GM15510 (cell line): ENCODE measurements around the gene CDO1.

Experiments used
- POLR2A ChIP-seq: IDR thresholded peaks from 3 replicates; pipeline ENCODE4 v1.6.1; 2011; ENCODE audit warnings: borderline replicate concordance; ENCODE audit not compliant: insufficient read length; ENCODE audit errors: extremely low read depth

CDO1 gene

GRCh38 chr5:115812372-115812771, 4.1 kb downstream of the CDO1 start:
- no peak for TF ChIP-seq POLR2A

- TF ChIP-seq POLR2A: no peak
Measured at GRCh38 chr5:115811406-115811805, 5.1 kb downstream of the CDO1 start.

- no peak for TF ChIP-seq POLR2A
Measured at GRCh38 chr5:115810761-115811160, 5.7 kb downstream of the CDO1 start.

GRCh38 chr5:115809946-115810345, 6.5 kb downstream of the CDO1 start:
- no peak for TF ChIP-seq POLR2A

GRCh38 chr5:115807654-115808052, 8.8 kb downstream of the CDO1 start:
- TF ChIP-seq POLR2A: no peak

- no peak for TF ChIP-seq POLR2A
Measured at GRCh38 chr5:115806986-115807653, 9.3 kb downstream of the CDO1 start.

GRCh38 chr5:115801984-115802383, 14.5 kb downstream of the CDO1 start:
- TF ChIP-seq POLR2A: no peak

GRCh38 chr5:115801152-115801551, 15.3 kb downstream of the CDO1 start:
- no peak for TF ChIP-seq POLR2A

GRCh38 chr5:115800108-115800507, 16.4 kb downstream of the CDO1 start:
- no peak for TF ChIP-seq POLR2A

GRCh38 chr5:115798252-115798651, 18.2 kb downstream of the CDO1 start:
- no peak for TF ChIP-seq POLR2A

GRCh38 chr5:115796656-115797055, 19.8 kb downstream of the CDO1 start:
- no peak for TF ChIP-seq POLR2A

- no peak for TF ChIP-seq POLR2A
Measured at GRCh38 chr5:115795700-115796099, 20.8 kb downstream of the CDO1 start.

- no peak for TF ChIP-seq POLR2A
Measured at GRCh38 chr5:115788440-115788839, 28.0 kb downstream of the CDO1 start.

- TF ChIP-seq POLR2A: no peak
Measured at GRCh38 chr5:115787426-115787825, 29.0 kb downstream of the CDO1 start.

GRCh38 chr5:115785381-115786065, 30.9 kb downstream of the CDO1 start:
- no peak for TF ChIP-seq POLR2A

GRCh38 chr5:115778417-115778816, 38.0 kb downstream of the CDO1 start:
- no peak for TF ChIP-seq POLR2A

GRCh38 chr5:115776989-115777388, 39.5 kb downstream of the CDO1 start:
- no peak for TF ChIP-seq POLR2A

- no peak for TF ChIP-seq POLR2A
Measured at GRCh38 chr5:115775999-115776398, 40.5 kb downstream of the CDO1 start.

GRCh38 chr5:115774684-115775083, 41.8 kb downstream of the CDO1 start:
- TF ChIP-seq POLR2A: no peak
